Measurements from ENCODE around the gene TRIM15.

DNA sequence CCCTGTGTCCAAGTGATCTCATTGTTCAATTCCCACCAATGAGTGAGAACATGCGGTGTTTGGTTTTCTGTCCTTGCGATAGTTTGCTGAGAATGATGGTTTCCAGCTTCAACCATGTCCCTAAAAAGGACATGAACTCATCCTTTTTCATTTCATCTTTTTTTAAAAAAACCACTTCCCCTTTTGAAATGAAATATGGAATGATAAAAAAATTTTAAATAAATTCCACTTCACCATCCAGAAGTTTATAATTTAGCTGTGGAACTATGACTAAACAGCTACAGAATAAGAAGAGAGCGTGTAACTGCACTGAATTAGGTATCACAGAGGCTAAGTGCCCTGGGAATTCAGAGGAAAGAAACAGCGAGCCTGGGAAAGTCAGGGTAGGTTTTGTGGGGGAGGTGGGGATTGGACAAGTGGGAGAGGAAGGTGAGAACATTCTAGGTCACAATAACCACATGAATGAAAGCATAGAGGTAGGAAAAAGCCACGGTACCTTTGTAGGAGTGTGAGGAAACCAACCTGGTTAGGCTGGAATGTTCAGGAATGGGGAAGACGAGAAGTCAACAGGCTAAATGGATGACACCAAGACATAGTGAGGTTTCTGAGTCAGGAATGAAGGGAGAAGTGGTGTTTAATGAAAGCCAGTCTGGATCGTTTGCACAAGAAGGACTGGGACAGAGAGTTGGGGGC is 13.3 kb upstream of the TRIM15 start:
- TF ChIP-seq EZH2 (IDR thresholded peaks at IDR 0.05; ENCODE audit: insufficient read depth, poor library complexity, severe bottlenecking) (no peak), EZH2phosphoT487 (IDR thresholded peaks at IDR 0.05; ENCODE audit: insufficient read depth, low read depth) (no peak)

All from GM23248 (cell line).